HepG2 (cell line): ENCODE results near the gene RRAS2. TPM values are rescaled to one million over a fixed set of nuclear protein-coding genes. Genes with fewer than 3 reads are reported as not detected.
A peak's percentile ranks its signal among the peaks of the same experiment; 100 is the strongest.

Experiments used
- ATAC-seq: fragments of 200-7000 bp; cut with Tn5 transposase; 3 replicates; pipeline ENCODE4 v1.9.1; 2020; ENCODE audit warnings: mild to moderate bottlenecking, moderate library complexity
- BruUV-seq: library from RNA; stranded (reverse); fragments of 400-500 nt; replicated peaks from 2 replicates; lab custom pipeline; 2021; lab: Mats Ljungman, UMichigan
- CTCF ChIA-PET: fragments of 300-600 bp; formaldehyde crosslinking; extraction: SDS; loops from one replicate; lab custom pipeline; 2021; ENCODE audit warnings: low total read pairs, inconsistent platforms, low intra/inter-chr PET ratio; lab: Yijun Ruan, JAX
- POLR2A ChIA-PET: fragments of 350-600 bp; sonication (Branson Sonifier 250); formaldehyde crosslinking; loops from one replicate; lab custom pipeline; 2020; ENCODE audit warnings: antibody characterized with exemption, inconsistent platforms; lab: Yijun Ruan, JAX
- DNase-seq: peaks from one replicate; pipeline ENCODE4 v3.0.0-alpha.2; 2015; ENCODE audit warnings: low spot score
- FAIRE-seq: peaks from 3 replicates; lab custom pipeline; 2011; peaks lifted over from hg19 to GRCh38; lab: Jason Lieb, UNC
- H2AFZ ChIP-seq: one replicate; pipeline ENCODE4 v1.6.1; 2011; ENCODE audit warnings: low read length, inconsistent platforms
- H3K27ac ChIP-seq: fragments of 300-600 bp; 3 replicates; pipeline ENCODE4 v1.8.0; 2011; ENCODE audit warnings: mixed run types, mild to moderate bottlenecking, mixed read lengths, low read length, inconsistent platforms; ENCODE audit not compliant: insufficient read depth; ENCODE audit errors: extremely low read length
- H3K27me3 ChIP-seq, 2 experiments: fragments of 200-600 bp in 1 of 2; 2 replicates in 1 of 2; 3 replicates in 1 of 2; pipeline versions ENCODE4 v1.6.0 to v1.8.0; 2011; ENCODE audit warnings: low read length in 2 of 2, mild to moderate bottlenecking in 2 of 2, moderate library complexity in 2 of 2, inconsistent platforms in 1 of 2; ENCODE audit not compliant: insufficient read depth in 2 of 2, control insufficient read depth in 1 of 2
- H3K36me3 ChIP-seq, 2 experiments: fragments of 200-600 bp in 1 of 2; replicated peaks in 1 of 2; 2 replicates in 1 of 2; 3 replicates in 1 of 2; pipeline versions ENCODE4 v1.5.1 to v1.8.0; 2011; ENCODE audit warnings: low read length in 2 of 2, inconsistent platforms in 1 of 2; ENCODE audit not compliant: insufficient read depth in 2 of 2, control insufficient read depth in 1 of 2
- H3K4me1 ChIP-seq: 2 replicates; pipeline ENCODE4 v1.5.1; 2012; ENCODE audit warnings: low read length, inconsistent platforms; ENCODE audit not compliant: insufficient read depth
- H3K4me2 ChIP-seq: 2 replicates; pipeline ENCODE4 v1.6.0; 2011; ENCODE audit warnings: low read depth, low read length, inconsistent platforms
- H3K4me3 ChIP-seq, 3 experiments: fragments of 200-600 bp in 1 of 3; sonication (generic), shearing (Covaris generic) in 1 of 3; replicated peaks in 1 of 3; 2 replicates each; pipeline ENCODE4 v1.5.1; 2011 to 2016; ENCODE audit warnings: low read length in 3 of 3, inconsistent platforms in 2 of 3, low read depth in 2 of 3, mild to moderate bottlenecking in 2 of 3, control low read depth in 1 of 3, mixed read lengths in 1 of 3; ENCODE audit not compliant: insufficient read depth in 1 of 3
- H3K79me2 ChIP-seq: one replicate; pipeline ENCODE4 v1.6.1; 2011; ENCODE audit warnings: low read length, inconsistent platforms; ENCODE audit not compliant: insufficient read depth
- H3K9ac ChIP-seq: 2 replicates; pipeline ENCODE4 v1.6.0; 2011; ENCODE audit warnings: mild to moderate bottlenecking, low read depth, low read length, inconsistent platforms; ENCODE audit not compliant: insufficient read depth
- H3K9me3 ChIP-seq: 2 replicates; pipeline ENCODE4 v1.5.1; 2012; ENCODE audit warnings: mild to moderate bottlenecking, low read length
- H4K20me1 ChIP-seq: 2 replicates; pipeline ENCODE4 v1.6.0; 2011; ENCODE audit warnings: inconsistent platforms, mild to moderate bottlenecking, low read length, moderate library complexity; ENCODE audit not compliant: insufficient read depth
- AGO2 ChIP-seq: fragments of 200-400 bp; formaldehyde crosslinking; optimal IDR thresholded peaks from 2 replicates; pipeline ENCODE3; 2017; ENCODE audit warnings: mild to moderate bottlenecking, low read depth, low read length, moderate library complexity
- HMG20A ChIP-seq: IDR thresholded peaks from 2 replicates; pipeline ENCODE4 v1.6.1; 2016; ENCODE audit warnings: borderline replicate concordance
- PRPF4 ChIP-seq: fragments of 200-400 bp; formaldehyde crosslinking; IDR thresholded peaks from 2 replicates; pipeline ENCODE4 v1.6.1; 2016; ENCODE audit warnings: low read length, low read depth; ENCODE audit not compliant: poor library complexity, severe bottlenecking
- RARA ChIP-seq: IDR thresholded peaks from 2 replicates; pipeline ENCODE4 v1.6.1; 2016; ENCODE audit warnings: missing genetic modification reagents, missing compliant biosample characterization
- RFX1 ChIP-seq: fragments of 450-650 bp; IDR thresholded peaks from 2 replicates; pipeline ENCODE4 v1.6.1; 2017
- SOX6 ChIP-seq, 2 experiments: fragments of 450-650 bp in 1 of 2; sonication (generic) in 1 of 2; formaldehyde crosslinking in 1 of 2; IDR thresholded peaks; 2 replicates each; pipeline versions ENCODE4 v1.4.0 to v1.6.1; 2017 to 2020; ENCODE audit warnings: antibody characterized with exemption in 1 of 2, mild to moderate bottlenecking in 1 of 2, missing genetic modification reagents in 1 of 2
- SP140L ChIP-seq: sonication (generic); formaldehyde crosslinking; IDR thresholded peaks from 2 replicates; pipeline ENCODE4 v1.4.0; 2020; ENCODE audit warnings: missing genetic modification reagents, borderline replicate concordance
- ZBTB7B ChIP-seq: sonication (generic); formaldehyde crosslinking; IDR thresholded peaks from 2 replicates; pipeline ENCODE4 v1.4.0; 2020; ENCODE audit warnings: missing genetic modification reagents
- ZNF234 ChIP-seq: sonication (generic); formaldehyde crosslinking; conservative IDR thresholded peaks from 2 replicates; pipeline ENCODE4 v1.5.1; 2020; ENCODE audit warnings: mild to moderate bottlenecking, missing genetic modification reagents
- ZNF383 ChIP-seq: sonication (generic); formaldehyde crosslinking; IDR thresholded peaks from 2 replicates; pipeline ENCODE4 v1.4.0; 2020; ENCODE audit warnings: missing genetic modification reagents, mild to moderate bottlenecking, borderline replicate concordance
- ZNF781 ChIP-seq: sonication (generic); formaldehyde crosslinking; IDR thresholded peaks from 2 replicates; pipeline ENCODE4 v1.5.1; 2020; ENCODE audit warnings: borderline replicate concordance, mild to moderate bottlenecking, missing genetic modification reagents; ENCODE audit errors: not compliant biosample characterization
- WGBS: methylation state at CpG from one replicate; pipeline ENCODE4 v1.1.6; 2017; ENCODE audit warnings: low lambda C conversion rate; 5-methylcytosine and 5-hydroxymethylcytosine counted together
- in situ Hi-C: cut with HindIII; loops from 2 replicates; pipeline ENCODE4 v1.10.0; 2017; ENCODE audit warnings: low pct_unique_long_range_greater_than_20kb; ENCODE audit not compliant: extremely low pct_ligation_motif_present
- intact Hi-C: fragments of 100-400 bp; cut with micrococcal nuclease; formaldehyde crosslinking; loops from one replicate; pipeline ENCODE4 v1.10.0; 2022; ENCODE audit not compliant: unreplicated experiment
- polyA plus RNA-seq, 8 experiments: library from polyadenylated mRNA; depleted of rRNA in 3 of 8; stranded (reverse) in 7 of 8; unstranded in 1 of 8; fragments of >200 nt; fragmentation: Illumina TruSeq in 4 of 8; extraction: Trizol in 4 of 8; gene quantifications; 2 replicates each; pipeline versions ENCODE4 v1.2.1 to v1.2.3, GENCODE V29; 2011 to 2016; ENCODE audit warnings: low read depth in 4 of 8, missing spikeins in 1 of 8, mixed read lengths in 1 of 8; ENCODE audit not compliant: insufficient read depth in 1 of 8
- total RNA-seq, 5 experiments: library from RNA; depleted of rRNA; stranded (reverse); fragments of >200 nt; fragmentation: Illumina TruSeq; extraction: Trizol; gene quantifications; 2 replicates each; pipeline ENCODE4 v1.2.3, GENCODE V29; 2016; ENCODE audit warnings: low read depth in 1 of 5
- TF ChIP-seq, protein P1 (sequence below): sonication (generic); formaldehyde crosslinking; IDR thresholded peaks from 2 replicates; pipeline ENCODE4; 2020; ENCODE audit warnings: missing genetic modification reagents, mild to moderate bottlenecking, borderline replicate concordance
- TF ChIP-seq, protein P2 (sequence below): IDR thresholded peaks from 2 replicates; pipeline ENCODE4 v1.6.1; 2012; ENCODE audit warnings: low read depth, low read length, improper control_type of control experiment

Gene RRAS2
- total and polyA plus RNA-seq, 2 of the 13 experiments (the other 11 are each of a cell fraction or from before 2014, with no cell fraction given) = 19.0 to 44.1 TPM

DNA sequence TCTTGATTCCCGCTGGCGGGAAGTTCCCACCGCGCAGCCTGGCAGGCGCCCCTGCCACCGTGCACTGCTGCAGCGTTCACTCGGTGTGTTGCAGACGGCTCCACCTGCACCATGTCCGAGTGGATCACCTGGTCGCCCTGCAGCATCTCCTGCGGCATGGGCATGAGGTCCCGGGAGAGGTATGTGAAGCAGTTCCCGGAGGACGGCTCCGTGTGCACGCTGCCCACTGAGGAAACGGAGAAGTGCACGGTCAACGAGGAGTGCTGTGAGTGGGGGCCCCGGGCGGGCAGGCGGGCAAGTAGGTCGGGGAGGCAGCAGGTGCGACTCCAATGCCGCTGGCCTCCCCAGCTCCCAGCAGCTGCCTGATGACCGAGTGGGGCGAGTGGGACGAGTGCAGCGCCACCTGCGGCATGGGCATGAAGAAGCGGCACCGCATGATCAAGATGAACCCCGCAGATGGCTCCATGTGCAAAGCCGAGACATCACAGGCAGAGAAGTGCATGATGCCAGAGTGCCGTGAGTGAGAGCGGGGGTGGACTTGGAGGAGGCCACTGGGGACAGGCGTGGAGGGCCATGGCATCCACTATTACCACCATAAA is 99.7 kb downstream of the RRAS2 start:
- H3K4me3 ChIP-seq = no peak overlapping the region
- no peak overlapping the region for H3K9ac ChIP-seq
- H2AFZ ChIP-seq = no peak overlapping the region
- no peaks in the 10 kb centered on the region for H3K9me3 ChIP-seq
- H4K20me1 ChIP-seq = no peaks in the 10 kb centered on the region
- DNase-seq (no peak), FAIRE-seq (no peak), ATAC-seq (no peak)
- 97% methylated on average over 32 of the region's 38 CpGs for WGBS
- peaks cover 11% of the 10 kb centered on the region for H3K4me1 ChIP-seq
- BruUV-seq = no TSS peak
- no peak overlapping the region for H3K4me2 ChIP-seq
- H3K27me3 ChIP-seq = no peaks in the 10 kb centered on the region
- H3K36me3 ChIP-seq = no peaks in the 10 kb centered on the region
- intact Hi-C loops (no loop called here), in situ Hi-C loops (no loop called here)
- H3K79me2 ChIP-seq = no peaks in the 10 kb centered on the region
- no peak overlapping the region for H3K27ac ChIP-seq
- ChIA-PET POLR2A (no interaction called here), CTCF (no interaction called here)
- TF ChIP-seq AGO2 = peak; percentile 77
- no peak for TF ChIP-seq SOX6 (IDR thresholded peaks at IDR 0.05)
- no peak for TF ChIP-seq SOX6 (CRISPR knock-in tag; IDR thresholded peaks at IDR 0.05)

GRCh38 chr11:14258221-14258935 is 100.6 kb downstream of the RRAS2 start:
- 11% methylated on average over 6 of the region's 6 CpGs for WGBS
- POLR2A ChIA-PET = no interaction called here
- CTCF ChIA-PET = no interaction called here
- no peak overlapping the region for H3K4me2 ChIP-seq
- no peak overlapping the region for H2AFZ ChIP-seq
- DNase-seq (peak; percentile 65), FAIRE-seq (peak; percentile 15), ATAC-seq (peak; percentile 64)
- H3K9me3 ChIP-seq = no peaks in the 10 kb centered on the region
- no TSS peak for BruUV-seq
- H3K9ac ChIP-seq = no peak overlapping the region
- H4K20me1 ChIP-seq = no peaks in the 10 kb centered on the region
- H3K27me3 ChIP-seq = no peaks in the 10 kb centered on the region
- no peaks in the 10 kb centered on the region for H3K36me3 ChIP-seq
- in situ Hi-C loops (no loop called here), intact Hi-C loops (no loop called here)
- no peak overlapping the region for H3K27ac ChIP-seq
- H3K4me1 ChIP-seq = peaks cover 11% of the 10 kb centered on the region
- H3K4me3 ChIP-seq = no peak overlapping the region
- no peaks in the 10 kb centered on the region for H3K79me2 ChIP-seq
- TF ChIP-seq HMG20A (CRISPR knock-in tag) = peak; percentile 55; the same call in 1 of the 2 replicates
- no peak for TF ChIP-seq ZNF383
- peak; percentile 44 for TF ChIP-seq RARA (CRISPR knock-in tag)
- no peak for TF ChIP-seq PRPF4
- no peak for TF ChIP-seq ZNF234
- TF ChIP-seq, protein P1, sequence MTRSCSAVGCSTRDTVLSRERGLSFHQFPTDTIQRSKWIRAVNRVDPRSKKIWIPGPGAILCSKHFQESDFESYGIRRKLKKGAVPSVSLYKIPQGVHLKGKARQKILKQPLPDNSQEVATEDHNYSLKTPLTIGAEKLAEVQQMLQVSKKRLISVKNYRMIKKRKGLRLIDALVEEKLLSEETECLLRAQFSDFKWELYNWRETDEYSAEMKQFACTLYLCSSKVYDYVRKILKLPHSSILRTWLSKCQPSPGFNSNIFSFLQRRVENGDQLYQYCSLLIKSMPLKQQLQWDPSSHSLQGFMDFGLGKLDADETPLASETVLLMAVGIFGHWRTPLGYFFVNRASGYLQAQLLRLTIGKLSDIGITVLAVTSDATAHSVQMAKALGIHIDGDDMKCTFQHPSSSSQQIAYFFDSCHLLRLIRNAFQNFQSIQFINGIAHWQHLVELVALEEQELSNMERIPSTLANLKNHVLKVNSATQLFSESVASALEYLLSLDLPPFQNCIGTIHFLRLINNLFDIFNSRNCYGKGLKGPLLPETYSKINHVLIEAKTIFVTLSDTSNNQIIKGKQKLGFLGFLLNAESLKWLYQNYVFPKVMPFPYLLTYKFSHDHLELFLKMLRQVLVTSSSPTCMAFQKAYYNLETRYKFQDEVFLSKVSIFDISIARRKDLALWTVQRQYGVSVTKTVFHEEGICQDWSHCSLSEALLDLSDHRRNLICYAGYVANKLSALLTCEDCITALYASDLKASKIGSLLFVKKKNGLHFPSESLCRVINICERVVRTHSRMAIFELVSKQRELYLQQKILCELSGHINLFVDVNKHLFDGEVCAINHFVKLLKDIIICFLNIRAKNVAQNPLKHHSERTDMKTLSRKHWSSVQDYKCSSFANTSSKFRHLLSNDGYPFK = no peak
- no peak for TF ChIP-seq ZNF781
- no peak for TF ChIP-seq SP140L (CRISPR knock-in tag)
- no peak for TF ChIP-seq ZBTB7B (CRISPR knock-in tag)
- TF ChIP-seq, protein P2, sequence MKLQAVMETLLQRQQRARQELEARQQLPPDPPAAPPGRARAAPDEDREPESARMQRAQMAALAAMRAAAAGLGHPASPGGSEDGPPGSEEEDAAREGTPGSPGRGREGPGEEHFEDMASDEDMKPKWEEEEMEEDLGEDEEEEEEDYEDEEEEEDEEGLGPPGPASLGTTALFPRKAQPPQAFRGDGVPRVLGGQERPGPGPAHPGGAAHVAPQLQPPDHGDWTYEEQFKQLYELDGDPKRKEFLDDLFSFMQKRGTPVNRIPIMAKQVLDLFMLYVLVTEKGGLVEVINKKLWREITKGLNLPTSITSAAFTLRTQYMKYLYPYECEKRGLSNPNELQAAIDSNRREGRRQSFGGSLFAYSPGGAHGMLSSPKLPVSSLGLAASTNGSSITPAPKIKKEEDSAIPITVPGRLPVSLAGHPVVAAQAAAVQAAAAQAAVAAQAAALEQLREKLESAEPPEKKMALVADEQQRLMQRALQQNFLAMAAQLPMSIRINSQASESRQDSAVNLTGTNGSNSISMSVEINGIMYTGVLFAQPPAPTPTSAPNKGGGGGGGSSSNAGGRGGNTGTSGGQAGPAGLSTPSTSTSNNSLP = peak; percentile 72; the same call in 1 of the 2 replicates
- TF ChIP-seq RFX1 = no peak
